Measurements from ENCODE around the gene STAC. TPM values are rescaled to one million over a fixed set of nuclear protein-coding genes. Genes with fewer than 3 reads are reported as not detected.

Gene STAC
- total and polyA plus RNA-seq, 2 donors (not counting 3 experiments of a cell fraction or from before 2014, with no cell fraction given), result 0.03 to 0.88 TPM

GRCh38 chr3:36543276-36543997 is 163.1 kb downstream of the STAC start:
- TF ChIP-seq MYC (IDR thresholded peaks at IDR 0.05; ENCODE audit: low read depth, low read length), result no peak
- TF ChIP-seq POLR2A (IDR thresholded peaks at IDR 0.05; ENCODE audit: low read depth, low read length), result no peak
- TF ChIP-seq GATA2 (IDR thresholded peaks at IDR 0.05; ENCODE audit: insufficient read depth, insufficient read length, low read depth, low read length), result no peak
- no peak for TF ChIP-seq CTCF (IDR thresholded peaks at IDR 0.05; ENCODE audit: extremely low read depth in 1 of 2, insufficient read depth in 1 of 2, low read depth in 1 of 2, low read length in 2 of 2)
- TF ChIP-seq FOS (IDR thresholded peaks at IDR 0.05; ENCODE audit: borderline replicate concordance, insufficient read depth, low read length), result no peak
- no peak for TF ChIP-seq JUN (IDR thresholded peaks at IDR 0.05; ENCODE audit: borderline replicate concordance, insufficient read depth, insufficient read length, low read depth)
- TF ChIP-seq EZH2 (IDR thresholded peaks at IDR 0.05; ENCODE audit: borderline replicate concordance, low read depth, low read length, severe bottlenecking), result no peak
- TF ChIP-seq POLR2AphosphoS5 (IDR thresholded peaks at IDR 0.05; ENCODE audit: insufficient read depth, low read depth, low read length), result no peak
- no peak for TF ChIP-seq MAX (IDR thresholded peaks at IDR 0.05; ENCODE audit: insufficient read depth, insufficient read length)
- CTCF ChIA-PET, result no interaction called here
- H3K27me3 ChIP-seq (ENCODE audit: control insufficient read depth in 2 of 2, insufficient read depth in 2 of 2, low read length in 2 of 2), result no peaks in the 10 kb centered on the region
- no peaks in the 10 kb centered on the region for H3K36me3 ChIP-seq (ENCODE audit: control insufficient read depth in 2 of 2, extremely low read depth in 1 of 2, insufficient read depth in 2 of 2, low read length in 2 of 2)
- H3K4me1 ChIP-seq (ENCODE audit: control insufficient read depth, extremely low read depth, insufficient read depth, low read length), result no peaks in the 10 kb centered on the region
- no peak overlapping the region for H3K4me3 ChIP-seq (replicated peaks in 1 of 3; ENCODE audit: insufficient read depth in 1 of 3, low read depth in 1 of 3, low read length in 3 of 3)
- no peak overlapping the region for H3K27ac ChIP-seq (ENCODE audit: insufficient read depth, low read depth, low read length)
- no TSS peak for BruUV-seq (replicated peaks)
- H3K79me2 ChIP-seq (ENCODE audit: control insufficient read depth, insufficient read depth, low read length), result no peaks in the 10 kb centered on the region
- H4K20me1 ChIP-seq (replicated peaks; ENCODE audit: control insufficient read depth, extremely low read depth, insufficient read depth, low read length), result no peaks in the 10 kb centered on the region
- H2AFZ ChIP-seq (ENCODE audit: low read depth, low read length), result no peak overlapping the region
- H3K9ac ChIP-seq (replicated peaks; ENCODE audit: extremely low read depth, insufficient read depth, low read length), result no peak overlapping the region
- intact Hi-C loops (cut with micrococcal nuclease), result no loop called here
- FAIRE-seq (no peak), DNase-seq (ENCODE audit: low read depth, low spot score) (no peak)
- H3K9me3 ChIP-seq (replicated peaks; ENCODE audit: control insufficient read depth, insufficient read depth, low read length), result no peaks in the 10 kb centered on the region
- no peaks in the 10 kb centered on the region for H3K9me1 ChIP-seq (replicated peaks; ENCODE audit: control insufficient read depth, extremely low read depth, insufficient read depth, low read length)
- POLR2A ChIA-PET, result no interaction called here
- dilution Hi-C loops (cut with MboI; ENCODE audit: extremely low pct_ligation_motif_present, low sequenced_read_pairs), result no loop called here
- H3K4me2 ChIP-seq (ENCODE audit: insufficient read depth, low read length), result no peak overlapping the region

All from endothelial cell of umbilical vein (primary cell).